Measurements from ENCODE around the gene CLIC5. TPM values are rescaled to one million over a fixed set of nuclear protein-coding genes. Genes with fewer than 3 reads are reported as not detected.

The CLIC5 gene
- polyA plus RNA-seq, 3 donors, result not detected

DNA sequence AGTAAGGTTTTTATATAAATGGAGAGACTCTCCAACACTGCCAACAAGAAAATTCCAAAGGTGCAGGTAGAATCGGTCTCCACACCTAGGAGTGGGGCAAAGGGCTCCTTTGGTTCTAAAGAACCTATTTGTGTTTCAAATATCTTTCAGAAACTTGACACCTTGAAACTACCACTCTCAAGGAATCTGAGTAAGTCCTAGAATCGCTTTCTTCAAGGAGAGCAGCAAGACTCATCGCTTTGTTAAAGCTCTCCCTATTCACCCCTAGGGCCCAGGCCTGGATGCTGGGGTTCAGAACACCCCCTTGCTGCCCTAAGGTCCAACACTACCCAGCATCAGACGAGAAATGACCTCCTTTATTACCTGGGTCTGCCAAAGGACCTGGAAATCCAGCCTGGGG is 2.0 kb downstream of the CLIC5 start:
- 100% methylated on average over 2 of the region's 4 CpGs for WGBS (ENCODE audit: insufficient coverage)
- no peak overlapping the region for H3K9ac ChIP-seq (ENCODE audit: insufficient read depth, low read length, poor library complexity, severe bottlenecking)

DNA sequence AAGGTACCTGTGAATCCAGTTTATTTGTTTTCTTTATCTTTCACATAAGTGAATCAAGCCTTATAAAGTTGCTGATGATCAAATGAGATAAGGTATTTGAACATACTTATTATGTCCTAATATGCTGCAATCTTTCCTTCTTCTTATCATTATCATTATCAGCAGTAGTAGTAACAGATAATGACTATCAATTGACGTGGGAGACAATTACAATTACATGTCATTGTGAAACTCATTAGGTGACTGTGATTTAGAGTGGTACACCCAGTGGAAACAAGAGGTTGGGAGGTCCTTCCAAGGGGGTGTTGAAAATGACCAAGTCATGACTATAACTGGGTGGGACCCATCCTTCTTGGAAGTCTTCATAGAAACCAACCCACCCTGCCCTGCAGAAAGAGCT is 2.8 kb downstream of the CLIC5 start:
- H3K36me3 ChIP-seq (replicated peaks in 1 of 2; ENCODE audit: control insufficient read depth in 1 of 2, insufficient read depth in 2 of 2, low read length in 2 of 2), result no peaks in the 10 kb centered on the region
- Mint-ChIP-seq H3K27ac (no peak overlapping the region), H3K27me3 (ENCODE audit: low read depth in 3 of 3) (peaks cover 43 to 56% (median 45%) of the 10 kb centered on the region in 3 donors), H3K4me3 (no peak overlapping the region), H3K9me3 (peaks cover 5 to 25% (median 19%) of the 10 kb centered on the region in 7 donors), H3K36me3 (peaks cover 7 to 9% of the 10 kb centered on the region in 2 donors), H3K4me1 (peaks cover 18% of the 10 kb centered on the region)
- DNase-seq, result no peak
- H3K79me2 ChIP-seq (ENCODE audit: insufficient read depth, low read length), result no peaks in the 10 kb centered on the region
- H4K20me1 ChIP-seq (ENCODE audit: insufficient read depth, low read length), result no peaks in the 10 kb centered on the region
- no peak overlapping the region for H2AFZ ChIP-seq (ENCODE audit: insufficient read depth, low read depth, low read length, poor library complexity, severe bottlenecking)
- no peak overlapping the region for H3K4me2 ChIP-seq (replicated peaks; ENCODE audit: extremely low read depth, low read length, poor library complexity, severe bottlenecking)
- H3K4me3 ChIP-seq (replicated peaks in 1 of 3; ENCODE audit: low read depth in 2 of 3, low read length in 3 of 3), result no peak overlapping the region
- H3K9me3 ChIP-seq (replicated peaks in 1 of 2; ENCODE audit: control insufficient read depth in 1 of 2, insufficient read depth in 1 of 2, low read length in 2 of 2), result peaks cover 9 to 36% of the 10 kb centered on the region in 2 donors
- intact Hi-C loops (cut with micrococcal nuclease), result no loop called here
- H3K27ac ChIP-seq (ENCODE audit: low read depth in 1 of 2, low read length in 2 of 2), result no peak overlapping the region
- no CpG with 5 or more reads among the region's 1 CpG for WGBS (ENCODE audit: insufficient coverage)
- H3K4me1 ChIP-seq (ENCODE audit: control insufficient read depth in 1 of 2, insufficient read depth in 2 of 2, low read length in 2 of 2), result peaks cover 12 to 14% of the 10 kb centered on the region in 2 donors
- TF ChIP-seq, protein P1, sequence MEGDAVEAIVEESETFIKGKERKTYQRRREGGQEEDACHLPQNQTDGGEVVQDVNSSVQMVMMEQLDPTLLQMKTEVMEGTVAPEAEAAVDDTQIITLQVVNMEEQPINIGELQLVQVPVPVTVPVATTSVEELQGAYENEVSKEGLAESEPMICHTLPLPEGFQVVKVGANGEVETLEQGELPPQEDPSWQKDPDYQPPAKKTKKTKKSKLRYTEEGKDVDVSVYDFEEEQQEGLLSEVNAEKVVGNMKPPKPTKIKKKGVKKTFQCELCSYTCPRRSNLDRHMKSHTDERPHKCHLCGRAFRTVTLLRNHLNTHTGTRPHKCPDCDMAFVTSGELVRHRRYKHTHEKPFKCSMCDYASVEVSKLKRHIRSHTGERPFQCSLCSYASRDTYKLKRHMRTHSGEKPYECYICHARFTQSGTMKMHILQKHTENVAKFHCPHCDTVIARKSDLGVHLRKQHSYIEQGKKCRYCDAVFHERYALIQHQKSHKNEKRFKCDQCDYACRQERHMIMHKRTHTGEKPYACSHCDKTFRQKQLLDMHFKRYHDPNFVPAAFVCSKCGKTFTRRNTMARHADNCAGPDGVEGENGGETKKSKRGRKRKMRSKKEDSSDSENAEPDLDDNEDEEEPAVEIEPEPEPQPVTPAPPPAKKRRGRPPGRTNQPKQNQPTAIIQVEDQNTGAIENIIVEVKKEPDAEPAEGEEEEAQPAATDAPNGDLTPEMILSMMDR (IDR thresholded peaks at IDR 0.05), result no peak
- H3K27me3 ChIP-seq (ENCODE audit: control insufficient read depth in 2 of 2, insufficient read depth in 2 of 2, low read length in 2 of 2), result peaks cover 40 to 58% of the 10 kb centered on the region in 2 donors
- H3K9ac ChIP-seq (ENCODE audit: insufficient read depth, low read length, poor library complexity, severe bottlenecking), result no peak overlapping the region

More for the DNA sequence above, 2.0 kb downstream of the CLIC5 start:
- intact Hi-C loops (cut with micrococcal nuclease), result no loop called here
- no peak for DNase-seq
- H3K9me3 Mint-ChIP-seq, result peaks cover 5 to 25% (median 17%) of the 10 kb centered on the region in 7 donors
- peak overlapping the region in 1 of 2 donors; percentile 92 for H3K4me3 Mint-ChIP-seq
- Histone ChIP-seq H2AFZ (ENCODE audit: insufficient read depth, low read depth, low read length, poor library complexity, severe bottlenecking) (no peak overlapping the region), H3K4me3 (replicated peaks in 1 of 3; ENCODE audit: low read depth in 2 of 3, low read length in 3 of 3) (no peak overlapping the region), H3K4me1 (ENCODE audit: control insufficient read depth in 1 of 2, insufficient read depth in 2 of 2, low read length in 2 of 2) (peaks cover 12 to 14% of the 10 kb centered on the region in 2 donors), H3K4me2 (replicated peaks; ENCODE audit: extremely low read depth, low read length, poor library complexity, severe bottlenecking) (no peak overlapping the region), H3K27me3 (ENCODE audit: control insufficient read depth in 2 of 2, insufficient read depth in 2 of 2, low read length in 2 of 2) (peaks cover 40 to 62% of the 10 kb centered on the region in 2 donors), H3K9me3 (replicated peaks in 1 of 2; ENCODE audit: control insufficient read depth in 1 of 2, insufficient read depth in 1 of 2, low read length in 2 of 2) (peaks cover 9 to 36% of the 10 kb centered on the region in 2 donors), H3K79me2 (ENCODE audit: insufficient read depth, low read length) (no peaks in the 10 kb centered on the region), H3K27ac (ENCODE audit: low read depth in 1 of 2, low read length in 2 of 2) (no peak overlapping the region), H3K36me3 (replicated peaks in 1 of 2; ENCODE audit: control insufficient read depth in 1 of 2, insufficient read depth in 2 of 2, low read length in 2 of 2) (no peaks in the 10 kb centered on the region), H4K20me1 (ENCODE audit: insufficient read depth, low read length) (no peaks in the 10 kb centered on the region)
- H3K27me3 Mint-ChIP-seq (ENCODE audit: low read depth in 3 of 3), result peaks cover 43 to 57% (median 45%) of the 10 kb centered on the region in 3 donors
- TF ChIP-seq, protein P1 (IDR thresholded peaks at IDR 0.05), result no peak
- peaks cover 7 to 9% of the 10 kb centered on the region in 2 donors for H3K36me3 Mint-ChIP-seq
- no peak overlapping the region for H3K27ac Mint-ChIP-seq
- peaks cover 18% of the 10 kb centered on the region for H3K4me1 Mint-ChIP-seq

Measured in CD14-positive monocyte (primary cell).